ENCODE measurements around the gene PAX7.
A peak's percentile ranks its signal among the peaks of the same experiment; 100 is the strongest.

The PAX7 gene

GRCh38 chr1:18769140-18769539 is 138.5 kb downstream of the PAX7 start:
- no peak for DNase-seq

DNA sequence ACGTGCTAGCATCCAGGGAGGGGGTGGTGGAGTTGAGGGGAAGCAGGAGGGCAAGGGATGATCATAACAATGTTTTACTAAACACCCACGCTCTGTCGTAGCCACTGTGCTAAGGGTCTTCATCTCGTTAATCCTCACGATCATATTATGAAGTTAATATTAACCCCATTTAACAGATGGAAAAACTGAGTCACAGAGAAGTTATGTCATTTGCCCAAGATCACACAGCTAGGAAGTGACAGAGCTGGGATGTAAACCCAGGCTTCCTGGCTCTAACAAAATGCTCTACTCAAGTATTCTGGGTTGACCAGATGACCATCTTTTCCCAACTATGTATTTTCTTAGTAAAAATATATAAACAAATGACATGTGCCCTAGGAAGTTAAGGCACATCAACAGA is 140.2 kb downstream of the PAX7 start:
- no peak for DNase-seq

DNA sequence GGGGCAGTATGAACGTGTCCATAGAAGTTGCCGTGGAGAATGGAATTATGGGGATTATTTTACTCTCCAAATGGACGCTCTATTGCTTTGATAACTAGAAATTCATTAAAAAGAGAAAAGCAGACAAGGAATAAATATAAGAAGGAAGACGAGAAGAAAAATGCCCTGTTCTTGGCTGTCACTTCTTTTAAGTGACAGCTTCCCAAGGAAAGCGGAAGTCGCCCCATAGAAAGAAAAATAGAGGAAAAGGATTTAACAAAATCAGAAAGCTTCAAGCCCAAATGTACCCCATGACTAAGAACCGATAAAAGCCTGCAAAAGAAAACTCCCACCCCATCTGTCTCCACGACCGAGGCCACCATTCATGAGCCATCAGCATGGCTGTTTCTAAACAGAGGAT is 143.1 kb downstream of the PAX7 start:
- DNase-seq = no peak

GRCh38 chr1:18775341-18775740 is 144.7 kb downstream of the PAX7 start:
- DNase-seq = no peak

- no peak for DNase-seq
These were observed 146.1 kb downstream of the PAX7 start for GRCh38 chr1:18776777-18777176.

GRCh38 chr1:18778437-18778836 is 147.8 kb downstream of the PAX7 start:
- no peak for DNase-seq

DNA sequence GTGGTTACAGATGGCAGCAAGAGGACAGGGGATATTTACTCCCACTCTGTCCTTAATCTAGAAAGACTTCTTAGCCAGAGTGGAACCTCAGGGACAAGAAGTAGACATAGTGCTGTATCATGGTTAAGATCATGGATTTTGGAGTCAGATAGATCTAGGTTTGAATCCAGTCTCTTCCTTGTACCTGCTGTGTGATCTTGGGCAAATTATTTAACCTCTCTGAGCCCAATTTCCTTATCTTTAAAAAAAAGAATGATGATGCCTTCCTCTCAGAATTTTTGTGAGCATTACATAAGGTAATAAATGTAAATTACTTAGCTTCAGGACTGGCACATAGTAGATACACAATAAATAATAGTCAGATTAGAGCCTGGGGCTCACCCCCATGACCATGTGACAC is 150.4 kb downstream of the PAX7 start:
- DNase-seq = no peak

- DNase-seq = peak; percentile 31
These were observed 153.2 kb downstream of the PAX7 start for GRCh38 chr1:18783705-18784481.

DNA sequence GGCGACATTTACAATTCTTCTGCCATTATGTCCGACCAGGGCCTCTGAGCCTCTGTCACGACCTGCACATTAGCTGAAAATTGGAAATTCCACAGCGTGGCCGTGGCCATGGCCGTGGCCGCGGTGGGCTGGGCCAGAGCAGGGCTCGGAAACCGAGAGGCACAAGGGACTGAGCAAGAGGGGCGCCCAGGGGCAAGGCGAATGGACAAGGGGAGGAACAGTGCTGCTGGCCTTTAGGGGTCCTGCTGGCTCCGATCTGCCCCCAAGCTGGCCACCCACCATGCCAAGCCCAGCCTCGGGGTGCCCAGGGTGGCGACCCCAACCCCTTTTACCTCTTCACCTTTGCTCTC is 153.8 kb downstream of the PAX7 start:
- DNase-seq = no peak

- DNase-seq = no peak
These were observed 155.5 kb downstream of the PAX7 start for GRCh38 chr1:18786149-18786548.

GRCh38 chr1:18787825-18788385 is 157.3 kb downstream of the PAX7 start:
- DNase-seq = no peak

DNA sequence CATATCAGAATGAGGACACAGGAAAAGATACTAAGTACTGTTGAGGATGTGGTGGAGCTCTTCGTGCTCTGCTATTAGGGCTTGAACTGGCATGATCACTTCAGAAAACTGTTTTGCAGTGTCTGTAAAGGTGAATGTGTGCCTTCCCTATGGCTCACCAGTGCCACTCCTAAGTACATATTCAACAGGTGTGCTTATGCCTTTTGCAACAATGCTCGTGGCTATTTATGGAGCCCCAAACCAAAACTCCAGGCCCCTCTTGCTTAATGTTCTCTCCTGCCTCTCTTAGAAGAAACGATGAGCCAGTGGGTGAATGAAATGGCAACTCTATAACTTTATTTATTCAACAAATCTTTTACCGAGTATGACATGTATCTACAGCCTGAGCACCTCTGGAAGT is 158.6 kb downstream of the PAX7 start:
- DNase-seq = no peak

- DNase-seq = no peak
These were observed 162.1 kb downstream of the PAX7 start for GRCh38 chr1:18792747-18793146.

GRCh38 chr1:18793164-18793563 is 162.5 kb downstream of the PAX7 start:
- DNase-seq = no peak

DNA sequence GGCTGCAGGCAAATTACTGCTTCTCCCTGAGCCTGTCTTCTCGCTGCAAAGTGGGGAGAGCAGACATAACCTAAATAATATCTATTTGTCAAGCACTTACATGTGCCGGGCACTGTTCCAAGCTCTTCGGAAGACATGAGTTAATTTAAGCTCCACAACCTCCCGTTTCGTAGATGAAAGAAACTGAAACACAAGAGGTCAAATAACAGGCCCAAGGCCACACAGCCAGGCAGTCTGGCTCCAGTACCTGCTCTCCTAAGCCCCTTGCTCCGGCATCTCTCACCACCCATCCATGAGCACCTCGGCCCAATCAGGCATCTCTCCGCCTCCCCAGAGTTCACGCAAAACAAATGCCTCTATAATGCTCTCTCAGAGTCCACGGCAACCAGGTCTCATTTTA is 163.4 kb downstream of the PAX7 start:
- DNase-seq = no peak

DNA sequence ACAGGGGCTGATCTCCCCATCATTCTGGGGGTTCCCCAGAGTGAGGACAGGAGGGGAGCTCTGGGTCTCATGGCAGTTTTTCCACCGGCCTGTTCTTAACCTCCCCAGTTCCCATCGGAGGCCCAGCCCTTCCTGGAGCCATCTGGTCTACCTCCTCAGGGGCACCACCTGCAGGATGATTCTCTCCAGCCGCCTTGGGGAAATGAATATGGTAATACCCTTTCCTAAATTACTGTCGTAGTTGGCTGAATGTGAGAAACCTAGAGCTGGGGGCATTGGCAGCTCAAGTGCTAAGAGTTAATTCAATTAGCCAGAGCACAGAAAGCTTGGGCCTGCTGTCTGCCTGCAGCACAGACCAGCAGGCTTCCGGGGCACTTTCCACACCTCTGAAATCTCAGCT is 163.9 kb downstream of the PAX7 start:
- DNase-seq = no peak

DNA sequence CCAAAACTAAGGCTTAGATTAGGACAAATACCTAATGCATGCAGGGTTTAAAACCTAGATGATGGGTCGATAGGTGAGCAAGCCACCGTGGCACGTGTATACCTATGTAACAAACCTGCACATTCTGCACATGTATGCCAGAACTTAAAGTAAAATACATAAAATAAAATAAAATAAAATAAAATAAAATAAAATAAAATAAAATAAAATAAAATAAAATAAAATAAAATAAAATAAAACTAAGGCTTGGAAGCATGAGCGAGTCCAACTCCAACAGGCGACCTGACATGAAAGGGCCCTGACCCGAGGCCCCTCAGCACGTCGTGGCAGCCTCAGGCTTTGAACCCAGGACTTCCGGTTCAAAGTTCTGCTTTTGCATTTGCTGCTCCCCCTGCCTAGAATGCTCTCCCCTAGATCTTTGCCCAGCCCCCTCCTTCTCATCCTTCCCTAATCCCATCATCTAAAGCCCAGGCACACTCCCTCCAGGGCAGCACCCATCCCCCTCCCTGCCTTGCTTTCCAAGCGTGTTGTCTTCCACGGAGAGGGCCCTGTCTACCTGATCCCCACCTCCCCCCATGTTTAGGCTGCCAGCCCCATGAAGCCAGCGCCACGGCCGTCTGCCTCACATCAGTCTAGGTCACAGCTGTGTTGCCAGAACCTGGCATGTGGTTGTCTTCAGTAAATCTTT is 164.5 kb downstream of the PAX7 start:
- no peak for DNase-seq

DNA sequence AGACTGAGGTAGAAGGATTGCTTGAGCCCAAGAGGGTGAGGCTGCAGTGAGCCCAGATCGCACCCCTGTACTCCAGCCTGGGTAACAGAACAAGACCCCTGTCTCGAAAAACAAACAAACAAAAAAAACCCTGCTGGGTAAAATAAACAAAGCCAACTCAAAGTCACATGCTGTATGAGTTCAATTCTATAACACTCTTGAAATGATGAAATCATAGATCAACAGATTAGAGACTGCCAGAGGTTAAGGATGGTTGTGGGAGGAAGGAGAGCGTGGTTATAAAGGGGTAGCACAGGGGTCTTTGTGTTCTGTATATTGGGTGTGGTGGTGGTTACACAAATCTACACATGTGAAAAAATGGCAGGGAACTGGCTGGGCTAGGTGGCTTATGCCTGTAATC is 166.3 kb downstream of the PAX7 start:
- no peak for DNase-seq
